K562 (cell line): ENCODE data around the gene CCDC187. TPM values are rescaled to one million over a fixed set of nuclear protein-coding genes. Genes with fewer than 3 reads are reported as not detected.

Experiments used
- CLOCK ChIP-seq: fragments of 250-450 bp; sonication (Bioruptor Pico); IDR thresholded peaks from 2 replicates; pipeline ENCODE4 v1.4.0; 2020; ENCODE audit warnings: mild to moderate bottlenecking, moderate library complexity, borderline replicate concordance
- E2F3 ChIP-seq: fragments of 250-450 bp; sonication (Bioruptor Pico); IDR thresholded peaks from 2 replicates; pipeline ENCODE4 v1.4.0; 2020; ENCODE audit warnings: mild to moderate bottlenecking
- E2F6 ChIP-seq, 2 experiments: IDR thresholded peaks; 2 replicates each; pipeline ENCODE4 v1.6.1; 2011; ENCODE audit warnings: borderline replicate concordance in 1 of 2, control low read depth in 1 of 2, low read depth in 1 of 2, low read length in 1 of 2, mild to moderate bottlenecking in 1 of 2, mixed read lengths in 1 of 2, moderate library complexity in 1 of 2; ENCODE audit not compliant: insufficient read depth in 1 of 2, insufficient read length in 1 of 2, poor library complexity in 1 of 2, severe bottlenecking in 1 of 2; ENCODE audit errors: extremely low read depth in 1 of 2
- FOXP4 ChIP-seq: sonication (generic); formaldehyde crosslinking; IDR thresholded peaks from 2 replicates; pipeline ENCODE4 v1.8.0; 2022; ENCODE audit warnings: mild to moderate bottlenecking, missing genetic modification reagents, borderline replicate concordance
- GABPB1 ChIP-seq: sonication (generic); formaldehyde crosslinking; IDR thresholded peaks from 2 replicates; pipeline ENCODE4 v1.8.0; 2022; ENCODE audit warnings: mild to moderate bottlenecking, missing genetic modification reagents
- ZNF316 ChIP-seq: fragments of 450-650 bp; IDR thresholded peaks from 2 replicates; pipeline ENCODE4 v1.6.1; 2016
- ZNF778 ChIP-seq: fragments of 450-650 bp; formaldehyde crosslinking; IDR thresholded peaks from 2 replicates; pipeline ENCODE4 v1.4.0; 2020; ENCODE audit warnings: mild to moderate bottlenecking, moderate library complexity
- polyA plus RNA-seq, 8 experiments: library from polyadenylated mRNA; depleted of rRNA in 4 of 8; stranded (reverse) in 5 of 8; unstranded in 3 of 8; fragments of >200 nt; fragmentation: Nextera tagmentation in 2 of 8; fragmentation: Illumina TruSeq in 1 of 8; extraction: Ambion mirVana in 2 of 8; extraction: Trizol in 1 of 8; gene quantifications; 2 replicates each; pipeline versions ENCODE4 v1.2.1 to v1.2.3, GENCODE V29; 2011 to 2014; ENCODE audit warnings: inconsistent platforms in 1 of 8, missing spikeins in 1 of 8
- total RNA-seq, 7 experiments: library from RNA; depleted of rRNA in 6 of 7; stranded (reverse); fragments of >200 nt in 6 of 7; fragmentation: Illumina TruSeq in 2 of 7; extraction: Trizol in 2 of 7; gene quantifications; 2 replicates each; pipeline versions ENCODE4 v1.2.1 to v1.2.3, GENCODE V29; 2011 to 2021; ENCODE audit warnings: low replicate concordance in 1 of 7
- TF ChIP-seq, protein P1 (sequence below): fragments of 200-600 bp; sonication (generic); IDR thresholded peaks from one replicate; pipeline ENCODE4 v1.6.1; 2012; ENCODE audit warnings: mild to moderate bottlenecking, low read depth, low read length, inconsistent platforms

The CCDC187 gene
- total and polyA plus RNA-seq, 9 of the 15 experiments (the other 6 are each of a cell fraction or from before 2014, with no cell fraction given), result not detected

GRCh38 chr9:136220017-136220729, 83.7 kb downstream of the CCDC187 start (continued):
- TF ChIP-seq, protein P1, sequence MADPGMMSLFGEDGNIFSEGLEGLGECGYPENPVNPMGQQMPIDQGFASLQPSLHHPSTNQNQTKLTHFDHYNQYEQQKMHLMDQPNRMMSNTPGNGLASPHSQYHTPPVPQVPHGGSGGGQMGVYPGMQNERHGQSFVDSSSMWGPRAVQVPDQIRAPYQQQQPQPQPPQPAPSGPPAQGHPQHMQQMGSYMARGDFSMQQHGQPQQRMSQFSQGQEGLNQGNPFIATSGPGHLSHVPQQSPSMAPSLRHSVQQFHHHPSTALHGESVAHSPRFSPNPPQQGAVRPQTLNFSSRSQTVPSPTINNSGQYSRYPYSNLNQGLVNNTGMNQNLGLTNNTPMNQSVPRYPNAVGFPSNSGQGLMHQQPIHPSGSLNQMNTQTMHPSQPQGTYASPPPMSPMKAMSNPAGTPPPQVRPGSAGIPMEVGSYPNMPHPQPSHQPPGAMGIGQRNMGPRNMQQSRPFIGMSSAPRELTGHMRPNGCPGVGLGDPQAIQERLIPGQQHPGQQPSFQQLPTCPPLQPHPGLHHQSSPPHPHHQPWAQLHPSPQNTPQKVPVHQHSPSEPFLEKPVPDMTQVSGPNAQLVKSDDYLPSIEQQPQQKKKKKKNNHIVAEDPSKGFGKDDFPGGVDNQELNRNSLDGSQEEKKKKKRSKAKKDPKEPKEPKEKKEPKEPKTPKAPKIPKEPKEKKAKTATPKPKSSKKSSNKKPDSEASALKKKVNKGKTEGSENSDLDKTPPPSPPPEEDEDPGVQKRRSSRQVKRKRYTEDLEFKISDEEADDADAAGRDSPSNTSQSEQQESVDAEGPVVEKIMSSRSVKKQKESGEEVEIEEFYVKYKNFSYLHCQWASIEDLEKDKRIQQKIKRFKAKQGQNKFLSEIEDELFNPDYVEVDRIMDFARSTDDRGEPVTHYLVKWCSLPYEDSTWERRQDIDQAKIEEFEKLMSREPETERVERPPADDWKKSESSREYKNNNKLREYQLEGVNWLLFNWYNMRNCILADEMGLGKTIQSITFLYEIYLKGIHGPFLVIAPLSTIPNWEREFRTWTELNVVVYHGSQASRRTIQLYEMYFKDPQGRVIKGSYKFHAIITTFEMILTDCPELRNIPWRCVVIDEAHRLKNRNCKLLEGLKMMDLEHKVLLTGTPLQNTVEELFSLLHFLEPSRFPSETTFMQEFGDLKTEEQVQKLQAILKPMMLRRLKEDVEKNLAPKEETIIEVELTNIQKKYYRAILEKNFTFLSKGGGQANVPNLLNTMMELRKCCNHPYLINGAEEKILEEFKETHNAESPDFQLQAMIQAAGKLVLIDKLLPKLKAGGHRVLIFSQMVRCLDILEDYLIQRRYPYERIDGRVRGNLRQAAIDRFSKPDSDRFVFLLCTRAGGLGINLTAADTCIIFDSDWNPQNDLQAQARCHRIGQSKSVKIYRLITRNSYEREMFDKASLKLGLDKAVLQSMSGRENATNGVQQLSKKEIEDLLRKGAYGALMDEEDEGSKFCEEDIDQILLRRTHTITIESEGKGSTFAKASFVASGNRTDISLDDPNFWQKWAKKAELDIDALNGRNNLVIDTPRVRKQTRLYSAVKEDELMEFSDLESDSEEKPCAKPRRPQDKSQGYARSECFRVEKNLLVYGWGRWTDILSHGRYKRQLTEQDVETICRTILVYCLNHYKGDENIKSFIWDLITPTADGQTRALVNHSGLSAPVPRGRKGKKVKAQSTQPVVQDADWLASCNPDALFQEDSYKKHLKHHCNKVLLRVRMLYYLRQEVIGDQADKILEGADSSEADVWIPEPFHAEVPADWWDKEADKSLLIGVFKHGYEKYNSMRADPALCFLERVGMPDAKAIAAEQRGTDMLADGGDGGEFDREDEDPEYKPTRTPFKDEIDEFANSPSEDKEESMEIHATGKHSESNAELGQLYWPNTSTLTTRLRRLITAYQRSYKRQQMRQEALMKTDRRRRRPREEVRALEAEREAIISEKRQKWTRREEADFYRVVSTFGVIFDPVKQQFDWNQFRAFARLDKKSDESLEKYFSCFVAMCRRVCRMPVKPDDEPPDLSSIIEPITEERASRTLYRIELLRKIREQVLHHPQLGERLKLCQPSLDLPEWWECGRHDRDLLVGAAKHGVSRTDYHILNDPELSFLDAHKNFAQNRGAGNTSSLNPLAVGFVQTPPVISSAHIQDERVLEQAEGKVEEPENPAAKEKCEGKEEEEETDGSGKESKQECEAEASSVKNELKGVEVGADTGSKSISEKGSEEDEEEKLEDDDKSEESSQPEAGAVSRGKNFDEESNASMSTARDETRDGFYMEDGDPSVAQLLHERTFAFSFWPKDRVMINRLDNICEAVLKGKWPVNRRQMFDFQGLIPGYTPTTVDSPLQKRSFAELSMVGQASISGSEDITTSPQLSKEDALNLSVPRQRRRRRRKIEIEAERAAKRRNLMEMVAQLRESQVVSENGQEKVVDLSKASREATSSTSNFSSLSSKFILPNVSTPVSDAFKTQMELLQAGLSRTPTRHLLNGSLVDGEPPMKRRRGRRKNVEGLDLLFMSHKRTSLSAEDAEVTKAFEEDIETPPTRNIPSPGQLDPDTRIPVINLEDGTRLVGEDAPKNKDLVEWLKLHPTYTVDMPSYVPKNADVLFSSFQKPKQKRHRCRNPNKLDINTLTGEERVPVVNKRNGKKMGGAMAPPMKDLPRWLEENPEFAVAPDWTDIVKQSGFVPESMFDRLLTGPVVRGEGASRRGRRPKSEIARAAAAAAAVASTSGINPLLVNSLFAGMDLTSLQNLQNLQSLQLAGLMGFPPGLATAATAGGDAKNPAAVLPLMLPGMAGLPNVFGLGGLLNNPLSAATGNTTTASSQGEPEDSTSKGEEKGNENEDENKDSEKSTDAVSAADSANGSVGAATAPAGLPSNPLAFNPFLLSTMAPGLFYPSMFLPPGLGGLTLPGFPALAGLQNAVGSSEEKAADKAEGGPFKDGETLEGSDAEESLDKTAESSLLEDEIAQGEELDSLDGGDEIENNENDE, result no peak
- no peak for TF ChIP-seq FOXP4 (CRISPR knock-in tag)
- peak; percentile 63 for TF ChIP-seq GABPB1 (CRISPR knock-in tag)
- no peak for TF ChIP-seq ZNF316
- TF ChIP-seq E2F3 (CRISPR knock-in tag), result no peak
- no peak for TF ChIP-seq ZNF778 (CRISPR knock-in tag)
- TF ChIP-seq E2F6 (IDR thresholded peaks at IDR 0.05; ENCODE audit: borderline replicate concordance in 1 of 2, extremely low read depth in 1 of 2, insufficient read depth in 1 of 2, insufficient read length in 1 of 2, low read depth in 1 of 2, low read length in 1 of 2, poor library complexity in 1 of 2, severe bottlenecking in 1 of 2), result peak; percentile 25 to 67
- TF ChIP-seq CLOCK, result no peak
